OCI-LY1 (cell line): ENCODE data around the gene COMT.

Experiments
- CTCF ChIP-seq: fragments of 200-600 bp; sonication (generic), shearing (Covaris generic); IDR thresholded peaks from 2 replicates; pipeline ENCODE4 v1.5.1; 2017; ENCODE audit warnings: mild to moderate bottlenecking, antibody characterized with exemption, low read length, moderate library complexity, mixed read lengths
- EZH2 ChIP-seq: fragments of 200-600 bp; sonication (generic), shearing (Covaris generic); IDR thresholded peaks from 2 replicates; pipeline ENCODE4 v1.8.0; 2017; ENCODE audit warnings: borderline replicate concordance, mixed run types, mild to moderate bottlenecking, antibody characterized with exemption, low read length, moderate library complexity, mixed read lengths

- TF ChIP-seq CTCF (no peak), EZH2 (no peak)
These were observed 29.9 kb downstream of the COMT start for GRCh38 chr22:19971276-19972124.
